OCI-LY7 (cell line): ENCODE measurements around the gene IER5L.

Experiments used
- CTCF ChIP-seq: fragments of 200-600 bp; sonication (generic); conservative IDR thresholded peaks from 2 replicates; pipeline ENCODE4 v1.5.1; 2014; ENCODE audit warnings: mild to moderate bottlenecking, antibody characterized with exemption, low read length, moderate library complexity, mixed read lengths
- EZH2phosphoT487 ChIP-seq: fragments of 200-600 bp; sonication (generic); IDR thresholded peaks from 2 replicates; pipeline ENCODE4 v1.6.1; 2018; ENCODE audit warnings: low read depth, borderline replicate concordance, mild to moderate bottlenecking, mixed run types, antibody characterized with exemption, low read length, moderate library complexity, mixed read lengths

- TF ChIP-seq EZH2phosphoT487 (no peak), CTCF (no peak)
Measured at GRCh38 chr9:129202613-129203555, 24.8 kb upstream of the IER5L start.
